Fibroblast of skin of left biceps (primary cell): ENCODE data around the gene KCNT2.
"Not testable (repeated sequence)": the region's sequence is repeated elsewhere in the genome, so short reads cannot be mapped to it uniquely, and the experiment has no call there.

Experiments
- DNase-seq, 2 experiments: peaks; one replicate each; pipeline ENCODE4 v3.0.0-alpha.2; 2013; ENCODE audit warnings: low read depth in 2 of 2

Gene KCNT2

GRCh38 chr1:196515904-196516303 lies 92.3 kb downstream of the KCNT2 start:
- no peak for DNase-seq

- no peak for DNase-seq
Observed at GRCh38 chr1:196513821-196514220, 94.4 kb downstream of the KCNT2 start.

- no peak for DNase-seq
Observed at GRCh38 chr1:196510451-196510850, 97.8 kb downstream of the KCNT2 start.

GRCh38 chr1:196504224-196504623 lies 104.0 kb downstream of the KCNT2 start:
- not testable (repeated sequence) for DNase-seq

GRCh38 chr1:196502437-196502836 lies 105.8 kb downstream of the KCNT2 start:
- DNase-seq: no peak

- DNase-seq: no peak
Observed at GRCh38 chr1:196501760-196502428, 106.3 kb downstream of the KCNT2 start.

- DNase-seq: no peak
Observed at GRCh38 chr1:196497817-196498216, 110.4 kb downstream of the KCNT2 start.

- no peak for DNase-seq
Observed at GRCh38 chr1:196494766-196495165, 113.5 kb downstream of the KCNT2 start.

- no peak for DNase-seq
Observed at GRCh38 chr1:196493881-196494280, 114.4 kb downstream of the KCNT2 start.

GRCh38 chr1:196488579-196488978 lies 119.7 kb downstream of the KCNT2 start:
- no peak for DNase-seq

GRCh38 chr1:196486346-196486745 lies 121.9 kb downstream of the KCNT2 start:
- no peak for DNase-seq

- DNase-seq: no peak
Observed at GRCh38 chr1:196481616-196482015, 126.6 kb downstream of the KCNT2 start.

- DNase-seq: no peak
Observed at GRCh38 chr1:196477262-196477661, 131.0 kb downstream of the KCNT2 start.

GRCh38 chr1:196467230-196467925 lies 140.9 kb downstream of the KCNT2 start:
- DNase-seq: no peak

- DNase-seq: peak; percentile 22 to 23
Observed at GRCh38 chr1:196466654-196467053, 141.6 kb downstream of the KCNT2 start.

GRCh38 chr1:196466166-196466565 lies 142.1 kb downstream of the KCNT2 start:
- no peak for DNase-seq

- DNase-seq: peak; percentile 58 to 70
Observed at GRCh38 chr1:196464480-196464941, 143.7 kb downstream of the KCNT2 start.

- no peak for DNase-seq
Observed at GRCh38 chr1:196462086-196462485, 146.2 kb downstream of the KCNT2 start.

- no peak for DNase-seq
Observed at GRCh38 chr1:196461521-196461920, 146.7 kb downstream of the KCNT2 start.

- no peak for DNase-seq
Observed at GRCh38 chr1:196459383-196459782, 148.9 kb downstream of the KCNT2 start.

GRCh38 chr1:196454792-196455191 lies 153.4 kb downstream of the KCNT2 start:
- no peak for DNase-seq

- DNase-seq: no peak
Observed at GRCh38 chr1:196451103-196451502, 157.1 kb downstream of the KCNT2 start.
